ENCODE measurements around the gene ITGB7. TPM values are rescaled to one million over a fixed set of nuclear protein-coding genes. Genes with fewer than 3 reads are reported as not detected.

Gene ITGB7
- total RNA-seq, 2 experiments from 2014 or later: 32.3 to 32.5 TPM

GRCh38 chr12:53227836-53228235 lies 20.8 kb upstream of the ITGB7 start:
- H3K27ac Mint-ChIP-seq: peak overlapping the region; percentile 32
- CTCF ChIA-PET: interaction anchor here (0.7 kb wide), 1 partner anchor 18 kb away, joined by 3 read pairs; no protein-coding TSS in a partner anchor
- peaks cover 52% of the 10 kb centered on the region for H3K4me1 Mint-ChIP-seq (ENCODE audit: low read depth)
- no peak for DNase-seq
- intact Hi-C loops (cut with micrococcal nuclease): no loop called here
- H3K9me3 Mint-ChIP-seq: no peaks in the 10 kb centered on the region
- no peak overlapping the region for H3K4me3 Mint-ChIP-seq
- H3K36me3 Mint-ChIP-seq (ENCODE audit: low read depth): no peaks in the 10 kb centered on the region
- no peaks in the 10 kb centered on the region for H3K27me3 Mint-ChIP-seq (ENCODE audit: low read depth)

GRCh38 chr12:53227341-53227740 lies 20.3 kb upstream of the ITGB7 start:
- peaks cover 52% of the 10 kb centered on the region for H3K4me1 Mint-ChIP-seq (ENCODE audit: low read depth)
- no peaks in the 10 kb centered on the region for H3K27me3 Mint-ChIP-seq (ENCODE audit: low read depth)
- CTCF ChIA-PET: interaction anchor here (0.7 kb wide), 1 partner anchor 17 kb away, joined by 3 read pairs; no protein-coding TSS in a partner anchor
- H3K9me3 Mint-ChIP-seq: no peaks in the 10 kb centered on the region
- no peak overlapping the region for H3K4me3 Mint-ChIP-seq
- intact Hi-C loops (cut with micrococcal nuclease): no loop called here
- no peak for DNase-seq
- no peak overlapping the region for H3K27ac Mint-ChIP-seq
- H3K36me3 Mint-ChIP-seq (ENCODE audit: low read depth): no peaks in the 10 kb centered on the region

- Mint-ChIP-seq H3K27ac (no peak overlapping the region), H3K4me1 (ENCODE audit: low read depth) (peaks cover 55% of the 10 kb centered on the region), H3K27me3 (ENCODE audit: low read depth) (no peaks in the 10 kb centered on the region), H3K36me3 (ENCODE audit: low read depth) (no peaks in the 10 kb centered on the region), H3K9me3 (no peaks in the 10 kb centered on the region), H3K4me3 (no peak overlapping the region)
- DNase-seq: no peak
- CTCF ChIA-PET: interaction anchor here (1.4 kb wide), 1 partner anchor 94 kb away, joined by 3 read pairs; the partner anchor contains the start of gene AAAS
- intact Hi-C loops (cut with micrococcal nuclease): no loop called here
Observed at GRCh38 chr12:53226815-53227214, 19.8 kb upstream of the ITGB7 start.

DNA sequence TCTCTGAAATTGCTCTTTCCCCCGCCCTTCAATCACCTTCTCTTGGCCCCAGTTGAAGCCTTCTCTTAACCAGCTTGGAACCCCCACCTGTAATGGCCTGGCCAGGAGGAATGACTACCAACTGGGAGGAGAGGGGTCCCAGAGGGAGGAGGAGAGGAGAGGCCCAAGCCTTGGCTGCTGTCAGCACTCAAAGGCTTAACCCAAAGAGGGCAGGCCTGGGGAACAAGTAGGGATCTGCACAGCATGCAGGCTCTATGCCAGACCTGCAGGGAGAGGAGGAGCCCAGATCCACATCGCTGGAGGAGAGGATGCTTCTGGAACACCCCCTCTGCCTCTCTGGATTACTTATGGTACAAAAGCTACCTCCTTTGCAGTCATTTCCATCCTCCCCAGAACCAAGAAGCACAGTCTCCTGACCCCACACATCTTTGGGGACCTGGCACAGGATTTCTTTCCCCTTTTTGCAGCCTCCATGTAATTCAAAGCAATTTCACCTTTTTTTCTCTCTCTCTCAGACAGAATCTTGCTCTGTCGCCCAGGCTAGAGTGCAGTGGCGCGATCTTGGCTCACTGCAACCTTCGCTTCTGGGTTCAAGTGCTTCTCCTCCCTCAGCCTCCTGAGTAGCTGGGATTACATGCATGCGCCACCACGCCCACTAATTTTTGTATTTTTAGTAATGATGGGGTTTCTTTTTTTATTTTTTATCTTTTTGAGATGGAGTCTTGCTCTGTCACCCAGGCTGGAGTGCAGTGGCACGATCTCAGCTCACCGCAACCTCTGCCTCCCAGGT lies 18.8 kb upstream of the ITGB7 start:
- Mint-ChIP-seq H3K9me3 (no peaks in the 10 kb centered on the region), H3K27me3 (ENCODE audit: low read depth) (no peaks in the 10 kb centered on the region), H3K4me3 (no peak overlapping the region), H3K4me1 (ENCODE audit: low read depth) (peaks cover 55% of the 10 kb centered on the region), H3K27ac (no peak overlapping the region), H3K36me3 (ENCODE audit: low read depth) (no peaks in the 10 kb centered on the region)
- CTCF ChIA-PET: interaction anchor here (0.6 to 1.4 kb wide), 4 partner anchors 59 to 346 kb away, joined by 3 read pairs; partner anchors contain the start of gene AAAS
- intact Hi-C loops (cut with micrococcal nuclease): no loop called here
- DNase-seq: no peak

GRCh38 chr12:53224897-53225634 lies 18.0 kb upstream of the ITGB7 start:
- no peak overlapping the region for H3K4me3 Mint-ChIP-seq
- no peak overlapping the region for H3K27ac Mint-ChIP-seq
- CTCF ChIA-PET: interaction anchor here (0.6 to 1.4 kb wide), 4 partner anchors 60 to 347 kb away, joined by 3 read pairs; partner anchors contain the start of gene AAAS
- intact Hi-C loops (cut with micrococcal nuclease): loop anchor here (5.0 kb wide), 2 partner anchors 197 to 502 kb away; partner anchors contain the start of genes AMHR2 and CALCOCO1
- no peak for DNase-seq
- H3K4me1 Mint-ChIP-seq (ENCODE audit: low read depth): peaks cover 57% of the 10 kb centered on the region
- H3K36me3 Mint-ChIP-seq (ENCODE audit: low read depth): no peaks in the 10 kb centered on the region
- H3K27me3 Mint-ChIP-seq (ENCODE audit: low read depth): no peaks in the 10 kb centered on the region
- H3K9me3 Mint-ChIP-seq: no peaks in the 10 kb centered on the region

DNA sequence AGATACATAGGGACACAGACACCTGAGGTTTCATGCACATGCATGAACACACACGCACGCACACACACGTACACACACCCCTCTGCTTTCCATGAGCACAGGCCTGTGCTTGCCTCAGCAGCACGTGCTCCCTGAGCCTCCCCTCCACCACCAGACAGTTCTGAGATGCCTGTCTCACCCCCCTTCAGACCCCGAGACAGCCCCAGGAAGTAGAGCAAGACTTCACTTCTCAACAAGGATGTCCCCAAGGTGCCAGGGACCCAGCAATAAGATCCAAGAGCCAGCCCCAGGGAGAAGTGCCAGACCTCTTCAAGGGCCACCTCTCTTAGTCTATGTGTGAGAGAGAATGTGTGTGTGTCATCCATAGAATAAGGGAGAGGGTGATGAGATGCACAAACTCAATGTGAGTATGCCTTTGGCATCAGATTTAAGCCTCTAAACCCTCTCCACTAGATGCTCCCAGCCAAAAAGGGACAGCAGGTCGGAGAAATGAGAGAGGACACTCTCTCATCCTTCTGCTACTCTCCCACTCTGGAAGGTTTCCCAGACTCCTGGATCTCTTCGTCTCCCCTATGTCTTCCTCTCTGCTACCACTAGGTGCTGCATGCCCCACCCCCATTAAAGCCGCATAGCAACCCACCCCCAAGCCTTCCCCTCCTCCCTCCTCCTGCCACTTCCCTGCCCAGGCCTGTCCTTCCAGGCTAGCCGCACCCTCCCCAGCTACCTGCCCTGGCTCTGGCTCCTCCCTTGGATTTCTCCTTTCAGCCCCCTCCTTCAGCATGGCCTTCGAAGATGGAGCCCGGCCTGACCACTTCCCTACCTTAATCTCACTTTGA lies 17.2 kb upstream of the ITGB7 start:
- Mint-ChIP-seq H3K36me3 (ENCODE audit: low read depth) (no peaks in the 10 kb centered on the region), H3K27me3 (ENCODE audit: low read depth) (no peaks in the 10 kb centered on the region), H3K9me3 (no peaks in the 10 kb centered on the region), H3K27ac (peak overlapping the region; percentile 50), H3K4me1 (ENCODE audit: low read depth) (peaks cover 57% of the 10 kb centered on the region), H3K4me3 (no peak overlapping the region)
- DNase-seq: no peak
- CTCF ChIA-PET: interaction anchor here (1.1 to 2.1 kb wide), 3 partner anchors 10 to 97 kb away, joined by 3 to 11 read pairs (median 6); partner anchors contain the start of gene AAAS
- intact Hi-C loops (cut with micrococcal nuclease): loop anchor here (5.0 kb wide), 2 partner anchors 198 to 503 kb away; partner anchors contain the start of genes AMHR2 and CALCOCO1

- H3K36me3 Mint-ChIP-seq (ENCODE audit: low read depth): no peaks in the 10 kb centered on the region
- H3K27ac Mint-ChIP-seq: peak overlapping the region; percentile 26
- no peaks in the 10 kb centered on the region for H3K27me3 Mint-ChIP-seq (ENCODE audit: low read depth)
- CTCF ChIA-PET: interaction anchor here (1.1 to 2.1 kb wide), 3 partner anchors 10 to 98 kb away, joined by 3 to 11 read pairs (median 6); partner anchors contain the start of gene AAAS
- DNase-seq: peak; percentile 64
- peaks cover 59% of the 10 kb centered on the region for H3K4me1 Mint-ChIP-seq (ENCODE audit: low read depth)
- intact Hi-C loops (cut with micrococcal nuclease): loop anchor here (1.0 to 5.0 kb wide), 3 partner anchors 9 to 504 kb away; partner anchors contain the start of genes AMHR2, CALCOCO1 and RARG
- peak overlapping the region; percentile 14 for H3K4me3 Mint-ChIP-seq
- no peaks in the 10 kb centered on the region for H3K9me3 Mint-ChIP-seq
Observed at GRCh38 chr12:53223389-53224060, 16.5 kb upstream of the ITGB7 start.

GRCh38 chr12:53222806-53223261 lies 15.8 kb upstream of the ITGB7 start:
- peak overlapping the region; percentile 26 for H3K27ac Mint-ChIP-seq
- H3K36me3 Mint-ChIP-seq (ENCODE audit: low read depth): no peaks in the 10 kb centered on the region
- no peaks in the 10 kb centered on the region for H3K27me3 Mint-ChIP-seq (ENCODE audit: low read depth)
- DNase-seq: no peak
- H3K9me3 Mint-ChIP-seq: no peaks in the 10 kb centered on the region
- H3K4me3 Mint-ChIP-seq: peak overlapping the region; percentile 22
- H3K4me1 Mint-ChIP-seq (ENCODE audit: low read depth): peaks cover 60% of the 10 kb centered on the region
- CTCF ChIA-PET: interaction anchor here (1.1 to 2.1 kb wide), 2 partner anchors 9 to 99 kb away, joined by 6 to 11 read pairs; partner anchors contain the start of gene AAAS
- intact Hi-C loops (cut with micrococcal nuclease): loop anchor here (1.0 to 5.0 kb wide), 3 partner anchors 9 to 504 kb away; partner anchors contain the start of genes AMHR2, CALCOCO1 and RARG

GRCh38 chr12:53222170-53222721 lies 15.2 kb upstream of the ITGB7 start:
- peaks cover 64% of the 10 kb centered on the region for H3K4me1 Mint-ChIP-seq (ENCODE audit: low read depth)
- H3K27ac Mint-ChIP-seq: peak overlapping the region; percentile 57
- no peaks in the 10 kb centered on the region for H3K36me3 Mint-ChIP-seq (ENCODE audit: low read depth)
- CTCF ChIA-PET: interaction anchor here (2.1 kb wide), 1 partner anchor 8 kb away, joined by 11 read pairs; no protein-coding TSS in a partner anchor
- H3K9me3 Mint-ChIP-seq: no peaks in the 10 kb centered on the region
- intact Hi-C loops (cut with micrococcal nuclease): loop anchor here (5.0 kb wide), 2 partner anchors 200 to 505 kb away; partner anchors contain the start of genes AMHR2 and CALCOCO1
- H3K27me3 Mint-ChIP-seq (ENCODE audit: low read depth): no peaks in the 10 kb centered on the region
- H3K4me3 Mint-ChIP-seq: peak overlapping the region; percentile 60
- DNase-seq: no peak

- peak overlapping the region; percentile 92 for H3K27ac Mint-ChIP-seq
- peaks cover 68% of the 10 kb centered on the region for H3K4me1 Mint-ChIP-seq (ENCODE audit: low read depth)
- peak overlapping the region; percentile 90 for H3K4me3 Mint-ChIP-seq
- H3K27me3 Mint-ChIP-seq (ENCODE audit: low read depth): no peaks in the 10 kb centered on the region
- CTCF ChIA-PET: interaction anchor here (1.1 to 3.4 kb wide), 4 partner anchors 10 to 155 kb away, joined by 3 to 12 read pairs (median 7); no protein-coding TSS in a partner anchor
- no peaks in the 10 kb centered on the region for H3K9me3 Mint-ChIP-seq
- DNase-seq: peak; percentile 47
- no peaks in the 10 kb centered on the region for H3K36me3 Mint-ChIP-seq (ENCODE audit: low read depth)
- intact Hi-C loops (cut with micrococcal nuclease): loop anchor here (1.0 to 5.0 kb wide), 5 partner anchors 15 to 506 kb away; partner anchors contain the start of genes AMHR2, CALCOCO1, CSAD and PRR13
Observed at GRCh38 chr12:53221203-53222080, 14.4 kb upstream of the ITGB7 start.
